Stimulated activated CD4-positive, alpha-beta T cell treated with anti-CD3 and anti-CD28 coated beads, TNF-alpha, amount 100 ng/mL, for 1 hour (primary cell): Measurements from ENCODE around the gene RBM33.

Source experiments
- DNase-seq, 3 donors: peaks; one replicate each; pipeline ENCODE4 v3.0.0-alpha.2; 2020; ENCODE audit warnings: low read depth in 3 of 3, low spot score in 1 of 3

RBM33 gene

DNA sequence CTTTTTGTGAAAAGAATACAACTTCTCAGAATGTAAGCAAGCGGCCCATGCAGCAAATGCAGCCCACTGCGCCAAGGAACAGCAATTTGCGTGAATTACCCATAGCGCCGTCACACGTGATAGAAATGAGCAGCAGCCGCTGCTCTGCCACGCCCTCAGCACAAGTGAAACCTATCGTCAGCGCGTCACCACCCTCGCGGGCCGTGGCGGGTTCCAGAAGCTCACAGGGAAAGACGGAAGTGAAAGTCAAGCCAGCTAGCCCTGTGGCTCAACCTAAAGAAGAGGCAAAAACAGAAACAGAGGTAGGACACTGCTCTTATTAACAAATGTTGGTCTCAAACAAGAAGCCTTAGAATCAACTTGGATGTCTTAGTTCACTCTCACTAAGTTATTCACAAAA lies 97.3 kb downstream of the RBM33 start:
- DNase-seq, result no peak

DNA sequence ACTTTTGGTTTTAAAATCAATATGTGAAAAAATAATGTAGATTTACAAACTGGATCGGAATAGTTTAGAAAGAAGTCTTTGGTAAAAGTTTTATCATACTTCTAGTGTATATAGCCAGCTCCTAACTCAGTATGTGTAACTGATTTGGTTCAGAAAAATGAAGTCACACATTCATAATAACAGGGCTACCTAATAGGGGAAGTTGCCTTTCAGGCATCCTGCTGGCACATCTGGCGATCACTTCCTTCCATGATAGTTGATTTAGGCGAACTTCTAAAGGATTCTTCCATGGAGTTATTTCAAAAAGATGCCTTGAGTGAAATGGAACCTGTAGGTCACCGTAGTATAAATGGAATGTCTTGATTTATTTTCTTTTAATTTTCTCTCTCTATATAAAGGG lies 98.7 kb downstream of the RBM33 start:
- no peak for DNase-seq

DNA sequence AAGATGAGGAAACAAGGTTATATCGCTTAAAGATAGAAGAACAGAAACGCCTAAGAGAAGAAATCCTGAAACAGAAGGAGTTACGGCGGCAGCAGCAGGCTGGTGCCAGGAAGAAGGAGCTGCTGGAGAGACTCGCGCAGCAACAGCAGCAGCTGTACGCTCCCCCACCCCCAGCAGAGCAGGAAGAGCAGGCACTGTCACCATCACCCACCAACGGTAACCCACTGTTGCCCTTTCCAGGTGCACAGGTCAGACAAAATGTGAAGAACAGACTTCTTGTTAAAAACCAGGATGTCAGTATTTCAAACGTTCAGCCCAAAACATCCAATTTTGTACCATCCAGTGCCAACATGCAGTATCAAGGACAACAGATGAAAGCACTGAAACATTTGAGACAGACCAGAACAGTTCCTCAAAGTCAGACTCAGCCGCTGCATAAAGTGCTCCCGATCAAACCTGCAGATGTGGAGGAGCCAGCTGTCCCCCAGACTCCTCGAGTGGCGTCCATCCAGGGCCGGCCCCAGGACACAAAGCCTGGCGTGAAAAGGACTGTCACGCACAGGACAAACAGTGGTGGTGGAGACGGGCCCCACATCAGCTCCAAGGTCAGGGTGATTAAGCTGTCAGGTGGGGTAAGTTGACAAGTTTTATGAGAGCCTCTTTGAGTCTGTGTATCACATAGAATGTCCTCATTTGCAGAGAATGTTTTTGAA lies 100.7 kb downstream of the RBM33 start:
- DNase-seq, result no peak

DNA sequence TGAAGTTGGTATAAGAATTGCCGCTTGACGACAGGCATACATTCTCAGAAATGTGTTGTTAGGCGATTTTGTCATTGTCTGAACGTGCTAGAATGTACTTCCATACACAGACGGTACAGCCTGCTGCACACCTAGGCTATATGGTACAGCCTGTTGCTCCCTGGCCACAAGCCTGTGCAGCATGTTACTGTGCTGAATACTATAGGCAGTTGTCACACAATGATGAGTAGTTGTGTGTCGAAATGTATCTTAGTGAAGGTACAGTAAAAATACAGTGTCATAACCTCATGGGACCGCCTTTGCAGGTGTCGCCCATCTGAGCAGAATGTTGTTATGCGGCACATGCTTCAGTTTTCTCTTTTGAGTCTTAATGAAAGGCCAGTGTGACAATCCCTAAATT lies 101.3 kb downstream of the RBM33 start:
- DNase-seq, result no peak

DNA sequence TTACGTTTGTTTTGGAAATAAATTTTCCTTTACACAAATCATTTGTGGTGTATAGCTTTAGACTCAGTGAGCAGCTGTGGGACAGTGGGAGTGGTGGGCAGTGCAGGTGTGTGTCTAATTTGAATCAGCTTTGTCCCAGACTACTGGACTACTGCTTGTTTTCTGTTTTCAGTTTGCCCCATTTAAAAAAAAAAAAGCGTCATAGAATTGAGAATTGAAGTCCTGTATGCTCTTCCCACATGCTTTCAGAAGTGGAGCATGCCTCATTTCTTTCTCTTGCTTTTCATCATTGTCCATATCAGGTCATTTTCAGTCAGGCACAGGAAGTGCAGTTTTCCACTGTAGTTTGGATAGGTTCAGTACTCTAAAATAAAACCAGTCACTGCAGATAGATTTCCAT lies 101.7 kb downstream of the RBM33 start:
- no peak for DNase-seq

DNA sequence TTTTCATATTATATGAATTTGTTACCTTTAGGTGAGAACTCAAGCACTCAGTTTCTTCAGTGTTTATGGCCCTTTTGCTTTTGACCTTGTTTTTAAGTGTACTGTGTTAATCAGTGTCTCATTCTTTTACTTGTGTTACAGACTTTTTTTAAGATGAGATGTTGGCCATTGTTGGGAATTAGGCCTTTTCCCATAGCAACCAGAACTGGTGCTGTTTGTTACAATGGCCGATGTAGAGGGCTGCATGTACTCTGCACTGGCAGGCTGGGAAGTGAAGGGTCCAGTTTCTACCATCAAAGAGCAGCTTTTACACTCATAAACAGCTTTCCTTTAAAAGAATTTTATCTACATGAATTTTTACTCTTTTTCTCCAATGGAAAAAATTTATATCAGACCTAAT lies 102.7 kb downstream of the RBM33 start:
- no peak for DNase-seq

DNA sequence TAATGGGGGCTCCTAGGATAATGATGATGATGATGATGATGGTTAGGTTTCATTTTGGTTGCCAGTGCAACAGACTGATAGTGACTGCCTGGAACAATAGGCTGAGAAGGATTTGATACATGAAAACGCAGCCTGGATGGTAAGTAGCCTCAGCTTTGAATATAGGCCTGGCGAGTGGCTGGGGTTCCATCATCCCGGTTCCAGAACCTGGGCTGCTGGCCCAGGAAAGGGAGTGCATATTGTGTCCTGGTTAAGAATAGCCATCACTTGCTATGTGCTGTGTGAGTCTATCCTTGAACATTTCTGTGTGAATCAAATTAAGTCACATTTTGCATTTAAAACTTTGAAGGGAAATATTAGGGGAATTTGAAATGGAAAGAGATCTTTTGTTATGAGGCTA lies 105.1 kb downstream of the RBM33 start:
- no peak for DNase-seq

DNA sequence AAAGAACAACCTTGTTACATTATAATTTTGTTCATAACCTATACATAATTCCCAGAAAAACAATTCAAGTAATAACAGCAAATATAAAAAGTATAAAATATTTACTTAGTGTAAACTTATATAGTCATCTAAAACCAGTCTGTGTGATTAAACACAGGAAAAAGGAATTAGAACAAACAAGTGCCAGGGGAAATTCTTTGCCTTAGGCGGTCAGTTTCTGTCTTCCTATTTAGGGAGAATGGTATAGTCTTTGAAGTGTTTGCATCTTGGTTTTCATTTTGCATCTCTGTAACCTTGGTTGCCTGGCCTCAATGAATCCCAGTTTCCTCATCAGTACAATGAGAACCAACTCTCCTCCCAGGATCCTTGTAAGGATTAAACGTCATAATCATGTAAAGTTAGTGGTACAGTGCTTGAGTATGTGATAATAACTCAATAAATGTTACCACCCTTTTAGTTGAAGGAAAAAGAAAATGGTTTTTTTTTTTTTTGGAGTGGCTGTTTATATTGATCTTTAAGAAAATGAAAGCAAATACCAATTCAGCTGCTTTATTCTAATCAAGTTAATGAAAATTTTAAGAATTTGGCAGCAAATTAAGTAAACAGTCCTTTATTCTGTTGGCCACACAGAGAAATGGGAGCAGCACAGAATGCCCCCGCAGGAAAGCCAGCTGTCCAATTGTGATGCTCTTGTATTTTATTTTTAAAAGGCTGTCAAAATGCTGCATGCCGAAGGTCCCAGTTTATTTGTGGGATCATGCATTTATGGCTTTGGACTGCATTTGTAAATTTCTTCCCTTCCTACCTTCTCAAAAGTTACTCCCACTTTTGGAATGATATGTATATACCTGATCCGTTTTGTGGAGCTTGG lies 106.0 kb downstream of the RBM33 start:
- DNase-seq, result no peak

DNA sequence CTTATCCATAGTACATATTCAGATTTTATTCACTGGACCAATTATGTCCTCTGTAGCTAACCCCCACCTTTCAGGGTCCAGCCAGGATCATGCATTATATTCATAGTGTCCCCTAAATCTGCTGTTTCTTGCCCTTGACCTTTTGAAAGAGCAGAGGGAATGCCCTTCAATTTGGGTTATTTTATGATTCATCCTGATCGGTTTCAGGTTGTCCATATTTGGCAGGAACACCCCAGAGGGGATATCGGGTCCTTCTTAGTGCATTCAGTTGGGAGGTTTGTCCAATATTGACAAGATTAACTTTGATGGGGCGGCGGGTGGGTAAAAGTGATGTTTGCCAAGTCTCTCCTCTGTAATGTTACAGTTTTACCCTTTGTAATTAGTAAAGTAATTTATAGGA lies 106.9 kb downstream of the RBM33 start:
- no peak for DNase-seq

DNA sequence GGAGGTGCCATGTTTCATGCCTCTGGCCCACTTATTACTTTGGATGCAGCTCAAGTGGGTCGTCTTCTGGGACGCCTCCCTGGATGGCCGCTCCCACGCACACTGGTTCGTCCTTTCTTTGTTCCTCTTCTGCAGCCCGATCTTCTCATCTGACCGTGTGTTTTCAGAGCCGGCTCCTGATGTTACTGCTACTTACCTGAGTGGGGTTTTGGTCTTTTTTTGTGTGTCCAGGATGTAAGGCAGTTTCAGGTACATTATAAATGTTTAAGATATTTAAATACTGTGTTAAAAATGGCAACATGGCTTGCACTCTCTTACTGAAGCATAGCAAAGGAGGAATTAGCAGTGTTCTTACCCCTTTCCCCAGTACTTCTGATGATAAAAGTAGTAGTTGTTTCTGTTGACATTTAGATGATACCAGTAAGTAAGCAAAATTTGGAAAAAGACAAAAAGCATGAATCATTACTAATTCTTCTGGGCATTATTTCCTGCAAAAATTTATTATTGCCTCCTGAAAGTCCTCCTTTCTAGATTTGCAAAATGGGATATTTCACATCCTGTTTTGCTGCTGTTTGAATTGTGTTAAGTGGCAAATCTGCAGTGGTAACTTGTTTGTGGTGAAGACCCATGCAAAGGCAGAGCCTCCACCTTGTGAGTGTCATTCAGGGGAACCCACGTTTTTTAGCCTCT lies 108.4 kb downstream of the RBM33 start:
- no peak for DNase-seq

DNA sequence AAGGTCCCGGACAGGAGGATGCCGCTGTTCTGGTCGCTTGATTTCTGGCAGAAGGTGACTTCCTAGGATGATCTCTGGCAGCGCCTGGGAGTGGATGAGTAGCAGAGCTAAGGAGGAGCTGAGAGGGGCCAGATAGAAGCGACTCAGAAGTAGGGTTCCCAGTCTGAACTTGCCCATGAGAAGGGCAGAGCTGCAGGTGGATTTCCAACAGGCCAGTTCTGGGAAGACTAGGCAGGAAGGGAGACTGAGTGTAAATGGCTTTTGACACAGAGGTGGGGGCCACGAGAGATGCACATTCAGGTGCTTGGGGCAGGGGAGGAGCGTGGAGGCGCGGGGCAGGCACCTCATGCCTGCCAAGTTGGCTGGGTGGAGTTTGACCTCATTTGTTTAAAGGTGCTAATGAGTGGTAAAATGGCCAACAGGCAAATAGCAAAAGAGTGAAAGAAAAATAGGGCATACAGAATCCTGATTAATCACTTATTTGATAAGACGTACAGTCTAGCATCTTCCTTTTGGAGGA lies 109.0 kb downstream of the RBM33 start:
- no peak for DNase-seq

DNA sequence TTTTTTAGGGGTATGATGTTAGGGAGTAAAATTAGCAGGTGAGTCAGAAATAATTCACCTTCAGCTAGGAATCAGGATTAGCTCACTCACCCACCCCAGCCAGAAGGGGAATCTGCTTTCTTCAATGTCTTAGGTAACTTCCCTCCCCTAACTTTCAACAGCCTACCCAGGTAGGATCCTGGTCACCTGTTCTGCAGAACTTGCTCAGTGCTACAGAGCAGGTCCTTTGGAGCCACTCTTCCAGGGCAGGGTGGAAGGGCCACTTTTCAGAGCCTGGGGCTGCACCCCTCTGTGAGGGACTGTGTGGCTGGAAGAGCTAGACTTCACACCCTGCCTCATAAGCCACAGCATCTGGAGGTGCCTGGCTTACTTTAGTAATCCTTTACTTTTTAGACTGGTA lies 109.7 kb downstream of the RBM33 start:
- DNase-seq, result no peak

DNA sequence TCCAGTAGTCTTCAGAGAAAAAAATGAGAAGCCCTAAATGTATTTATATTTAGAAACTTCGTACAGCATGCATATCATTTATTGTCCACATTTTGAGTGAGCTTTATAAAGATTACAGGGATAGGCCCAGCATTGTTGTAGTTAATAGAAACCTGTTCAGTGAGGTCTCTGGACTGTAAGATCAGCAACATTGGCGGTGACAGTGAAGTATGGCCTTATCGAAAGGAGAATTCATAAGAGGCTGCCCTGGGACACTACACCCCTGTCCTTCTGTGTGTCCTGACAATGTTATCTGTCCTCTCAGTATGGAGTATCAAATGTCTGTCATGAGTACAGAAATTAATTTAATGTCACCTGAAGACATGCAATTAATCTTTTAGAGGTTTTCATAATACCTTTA lies 110.6 kb downstream of the RBM33 start:
- no peak for DNase-seq

DNA sequence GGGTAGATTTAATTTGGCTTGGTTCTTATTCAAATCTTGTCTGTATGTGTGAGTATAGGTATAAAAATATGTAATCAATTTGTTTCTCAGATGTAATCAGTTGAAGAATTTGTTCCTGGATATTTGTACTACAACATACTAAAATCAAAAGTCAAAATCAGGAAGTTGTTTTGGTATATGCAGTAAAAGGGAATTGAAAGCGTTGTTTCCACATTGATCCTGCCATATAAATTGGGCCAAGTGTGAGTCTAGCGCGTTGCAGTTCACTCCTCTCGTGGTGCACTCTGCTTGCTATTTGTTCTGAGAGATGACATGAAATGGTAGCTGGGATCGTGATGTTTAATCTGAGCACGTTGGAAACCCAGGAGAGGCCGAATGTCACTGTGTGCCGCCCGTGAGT lies 111.9 kb downstream of the RBM33 start:
- no peak for DNase-seq

DNA sequence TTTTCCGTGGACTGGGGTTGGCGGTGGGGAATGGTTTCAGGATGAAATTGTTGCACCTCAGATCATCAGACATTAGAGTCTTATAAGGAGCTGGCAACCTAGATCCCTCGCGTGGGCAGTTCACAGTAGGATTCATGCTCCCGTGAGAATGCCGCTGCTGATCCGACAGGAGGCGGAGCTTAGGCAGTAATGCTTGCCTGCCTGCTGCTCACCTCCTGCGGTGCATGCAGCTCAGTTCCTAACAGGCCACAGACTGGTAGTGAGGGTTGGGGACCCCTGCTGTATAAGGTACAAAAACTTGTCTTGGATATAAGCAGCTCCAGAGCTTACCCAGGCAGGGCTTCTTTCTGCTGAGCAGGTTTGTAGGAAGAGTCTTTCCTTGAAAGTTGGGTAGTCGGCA lies 113.9 kb downstream of the RBM33 start:
- DNase-seq, result no peak

DNA sequence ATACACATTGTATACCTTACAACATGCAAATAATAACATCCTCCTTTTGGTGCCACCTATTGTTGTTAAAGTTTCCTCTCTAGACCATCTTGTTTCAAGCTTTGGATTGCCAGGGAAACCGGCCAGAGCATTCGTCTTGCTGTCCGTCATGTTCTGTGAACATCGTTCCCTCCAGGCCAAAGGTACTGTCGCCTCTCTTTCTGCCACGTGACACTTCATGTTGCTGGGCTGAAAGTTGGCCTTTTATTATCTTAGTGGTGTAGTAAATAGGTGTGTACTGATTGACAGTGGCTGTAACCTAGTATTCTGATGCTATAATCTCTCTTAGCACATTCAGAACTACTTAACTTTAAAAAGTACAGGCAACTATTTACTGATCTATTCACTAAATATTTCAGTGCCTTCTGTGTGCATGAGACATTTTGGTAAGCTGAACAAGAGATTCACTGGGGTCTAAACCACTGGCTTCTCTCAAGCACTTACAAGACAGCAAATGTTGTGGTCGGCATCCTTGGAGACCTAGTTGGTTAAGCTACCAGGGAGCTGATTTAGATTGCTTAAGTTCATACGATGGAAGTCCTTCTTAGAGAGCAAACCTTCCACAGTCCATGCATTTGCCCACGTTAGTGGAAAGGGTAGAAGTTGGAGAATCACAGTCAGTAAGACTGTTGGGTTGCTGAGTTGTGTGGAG lies 115.4 kb downstream of the RBM33 start:
- DNase-seq, result no peak

DNA sequence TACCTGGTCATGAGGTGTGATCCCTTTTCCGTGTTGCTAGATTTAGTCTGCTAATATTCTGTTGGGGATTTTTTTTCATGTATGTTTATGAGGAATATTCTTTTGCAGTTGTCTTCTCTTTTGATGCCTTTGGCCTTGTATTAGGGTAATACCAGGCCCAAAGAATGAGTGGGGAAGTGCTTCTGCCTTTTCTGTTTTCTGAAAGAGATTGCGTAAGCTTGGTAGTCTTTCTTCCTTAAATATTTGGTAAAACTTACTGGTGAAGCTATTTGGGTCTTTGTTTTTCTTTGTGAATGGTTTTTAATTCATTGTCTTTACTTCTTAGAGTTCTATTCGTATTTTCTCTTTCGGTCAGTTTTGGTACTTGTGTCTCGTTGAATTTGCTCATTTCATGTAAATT lies 116.7 kb downstream of the RBM33 start:
- DNase-seq, result no peak

DNA sequence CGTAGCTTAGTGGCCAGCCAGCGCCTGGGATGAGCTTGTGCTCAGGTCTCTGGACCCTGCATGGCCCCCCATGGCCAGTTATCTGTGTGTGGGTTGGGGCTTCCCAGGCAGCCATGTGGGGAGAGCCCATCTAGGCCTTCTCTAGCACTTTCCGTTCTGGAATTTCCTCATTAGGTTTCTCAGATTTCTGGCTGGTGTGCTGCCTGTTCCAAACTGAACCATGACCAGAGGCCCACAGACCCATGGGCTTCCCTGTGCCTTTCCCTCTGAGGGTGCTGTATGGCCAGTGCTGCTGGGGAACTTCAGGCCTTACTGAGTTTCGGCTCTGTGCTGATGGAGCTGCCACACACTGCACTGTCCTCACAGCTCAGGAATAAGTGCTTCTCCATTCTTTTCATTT lies 117.6 kb downstream of the RBM33 start:
- no peak for DNase-seq

DNA sequence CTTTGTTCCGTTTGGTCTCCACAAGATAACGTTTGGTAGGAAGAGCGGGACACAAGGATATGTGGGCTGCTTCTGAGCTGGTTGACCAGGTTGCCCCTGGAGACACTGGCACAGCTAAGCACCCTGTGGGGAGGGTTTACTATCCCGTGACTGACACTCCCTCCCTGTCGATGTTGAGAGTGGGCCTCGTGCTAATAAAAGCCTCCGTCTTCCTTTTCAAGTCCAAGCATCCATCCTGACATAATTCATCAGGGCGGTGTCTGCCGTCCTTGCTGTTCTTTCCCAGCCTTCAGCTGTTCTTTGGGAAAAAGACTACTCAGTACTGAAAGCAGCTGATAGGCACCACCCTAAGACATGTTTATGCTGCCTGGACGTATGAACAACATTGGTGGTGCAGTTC lies 118.2 kb downstream of the RBM33 start:
- no peak for DNase-seq

DNA sequence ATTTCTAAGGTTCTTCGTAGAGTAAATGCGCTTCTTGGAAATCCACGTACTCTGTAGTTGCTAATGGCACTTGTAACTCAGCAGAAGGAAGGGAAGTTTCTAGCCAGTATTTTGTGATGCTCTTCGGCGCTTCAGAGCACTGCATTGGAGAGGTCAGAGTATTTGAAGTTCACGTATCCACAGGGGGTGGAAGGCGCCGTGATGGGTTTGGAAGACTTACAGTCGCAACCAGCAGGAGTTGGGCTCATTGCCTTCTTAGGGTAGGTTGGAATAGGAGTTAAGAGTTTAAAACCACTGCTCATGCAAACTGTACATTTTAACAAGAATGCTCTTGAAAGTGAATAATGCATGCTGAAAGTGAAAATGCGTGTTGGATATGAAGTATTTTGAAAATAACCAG lies 118.7 kb downstream of the RBM33 start:
- DNase-seq, result no peak

DNA sequence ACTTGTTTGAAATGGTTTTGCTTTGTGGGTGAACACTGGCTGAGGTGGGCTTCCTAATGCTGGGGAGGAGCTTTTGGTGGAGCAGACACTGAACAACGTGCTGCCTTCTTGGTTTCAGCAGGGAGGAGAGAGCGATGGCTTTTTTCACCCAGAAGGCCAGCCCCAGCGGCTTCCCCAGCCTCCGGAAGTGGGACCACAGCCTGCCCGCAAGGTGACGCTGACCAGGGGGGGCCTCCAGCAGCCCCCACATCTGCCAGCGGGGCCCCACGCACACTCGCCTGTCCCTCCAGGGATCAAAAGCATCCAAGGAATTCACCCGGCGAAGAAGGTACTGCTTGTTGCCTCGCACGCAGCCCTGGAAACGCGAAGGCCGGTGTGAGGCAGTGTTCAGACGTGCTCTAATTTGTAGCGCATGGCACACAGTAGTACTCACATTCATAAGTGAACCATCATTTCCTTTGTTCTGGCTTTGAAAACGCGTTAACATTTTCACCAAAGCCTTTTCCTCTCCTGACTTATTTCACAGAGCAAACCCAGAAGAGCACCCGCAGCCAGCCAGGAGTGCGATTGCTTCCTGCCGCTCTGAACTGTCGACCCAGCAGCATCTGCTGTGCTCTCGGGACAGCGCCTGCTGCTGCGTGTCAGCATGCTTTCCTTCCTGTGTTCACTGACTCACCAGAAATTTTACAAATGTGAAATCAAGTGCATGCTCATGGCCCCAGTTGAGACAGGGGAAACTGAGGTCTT lies 119.4 kb downstream of the RBM33 start:
- peak in 1 of 3 donors; percentile 11 for DNase-seq
